Measurements from ENCODE around the gene CDK5RAP3. TPM values are rescaled to one million over a fixed set of nuclear protein-coding genes. Genes with fewer than 3 reads are reported as not detected.

Gene CDK5RAP3
- total and polyA plus RNA-seq, 2 of the 13 experiments (the other 11 are each of a cell fraction or from before 2014, with no cell fraction given) = 128 to 154 TPM

DNA sequence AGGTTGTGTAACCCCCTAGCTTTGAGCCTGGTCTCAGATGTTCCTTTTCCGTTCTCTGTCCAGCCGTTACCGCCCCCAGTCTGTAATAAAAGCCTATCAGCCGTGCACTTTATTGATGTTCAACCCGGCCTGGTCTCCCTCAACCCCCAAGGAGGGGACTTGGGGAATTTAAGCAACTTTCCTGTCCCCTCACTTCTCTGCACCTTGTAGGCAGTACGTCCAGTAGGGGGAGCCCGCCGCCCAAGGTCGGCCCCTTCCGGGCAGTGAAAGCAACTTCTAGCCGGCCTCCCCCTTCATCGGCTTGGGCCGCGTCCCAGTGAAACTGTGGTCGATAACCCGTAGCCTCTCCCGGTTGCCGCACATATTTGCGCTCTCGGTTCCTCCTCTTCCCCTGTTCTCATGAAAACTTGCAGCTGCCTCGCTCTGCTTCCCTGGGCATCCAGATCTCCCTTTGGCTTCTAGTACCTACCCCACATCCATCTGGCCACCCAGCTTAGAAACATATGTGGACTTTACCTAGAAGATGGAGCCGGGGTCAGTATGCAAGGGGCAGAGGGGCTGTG is 21.6 kb upstream of the CDK5RAP3 start (continued):
- 0 out of 2 replicates have a peak, but pooled peaks have one; percentile 10 for TF ChIP-seq ARID3A (IDR thresholded peaks at IDR 0.05; ENCODE audit: low read depth, low read length)
- no peak for TF ChIP-seq ZFP36L1 (CRISPR knock-in tag; IDR thresholded peaks at IDR 0.05)
- no peak for TF ChIP-seq ZNF280D (CRISPR knock-in tag; IDR thresholded peaks at IDR 0.05)
- TF ChIP-seq, protein P1, sequence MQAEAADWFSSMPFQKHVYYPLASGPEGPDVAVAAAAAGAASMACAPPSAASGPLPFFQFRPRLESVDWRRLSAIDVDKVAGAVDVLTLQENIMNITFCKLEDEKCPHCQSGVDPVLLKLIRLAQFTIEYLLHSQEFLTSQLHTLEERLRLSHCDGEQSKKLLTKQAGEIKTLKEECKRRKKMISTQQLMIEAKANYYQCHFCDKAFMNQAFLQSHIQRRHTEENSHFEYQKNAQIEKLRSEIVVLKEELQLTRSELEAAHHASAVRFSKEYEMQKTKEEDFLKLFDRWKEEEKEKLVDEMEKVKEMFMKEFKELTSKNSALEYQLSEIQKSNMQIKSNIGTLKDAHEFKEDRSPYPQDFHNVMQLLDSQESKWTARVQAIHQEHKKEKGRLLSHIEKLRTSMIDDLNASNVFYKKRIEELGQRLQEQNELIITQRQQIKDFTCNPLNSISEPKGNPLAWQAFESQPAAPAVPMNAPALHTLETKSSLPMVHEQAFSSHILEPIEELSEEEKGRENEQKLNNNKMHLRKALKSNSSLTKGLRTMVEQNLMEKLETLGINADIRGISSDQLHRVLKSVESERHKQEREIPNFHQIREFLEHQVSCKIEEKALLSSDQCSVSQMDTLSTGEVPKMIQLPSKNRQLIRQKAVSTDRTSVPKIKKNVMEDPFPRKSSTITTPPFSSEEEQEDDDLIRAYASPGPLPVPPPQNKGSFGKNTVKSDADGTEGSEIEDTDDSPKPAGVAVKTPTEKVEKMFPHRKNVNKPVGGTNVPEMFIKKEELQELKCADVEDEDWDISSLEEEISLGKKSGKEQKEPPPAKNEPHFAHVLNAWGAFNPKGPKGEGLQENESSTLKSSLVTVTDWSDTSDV (CRISPR knock-in tag; IDR thresholded peaks at IDR 0.05) = no peak
- TF ChIP-seq NAIF1 (CRISPR knock-in tag; IDR thresholded peaks at IDR 0.05; ENCODE audit: borderline replicate concordance) = 0 out of 2 replicates have a peak, but pooled peaks have one; percentile 0
- TF ChIP-seq THRA (CRISPR knock-in tag; IDR thresholded peaks at IDR 0.05; ENCODE audit: borderline replicate concordance) = peak; percentile 62
- peak; percentile 33; the same call in 1 of the 2 replicates for TF ChIP-seq ZNF598 (CRISPR knock-in tag; IDR thresholded peaks at IDR 0.05; ENCODE audit: borderline replicate concordance)
- TF ChIP-seq FOXJ3 (CRISPR knock-in tag; IDR thresholded peaks at IDR 0.05; ENCODE audit: borderline replicate concordance) = no peak
- TF ChIP-seq TAF1 (CRISPR knock-in tag; IDR thresholded peaks at IDR 0.05) = no peak
- TF ChIP-seq JUND (CRISPR knock-in tag; IDR thresholded peaks at IDR 0.05) = no peak
- TF ChIP-seq SKIL (CRISPR knock-in tag; IDR thresholded peaks at IDR 0.05; ENCODE audit: borderline replicate concordance) = no peak
- TF ChIP-seq ZNF333 (CRISPR knock-in tag; IDR thresholded peaks at IDR 0.05; ENCODE audit: borderline replicate concordance) = no peak
- TF ChIP-seq CHD4 (IDR thresholded peaks at IDR 0.05; ENCODE audit: borderline replicate concordance, low read length) = no peak
- peak; percentile 45; the same call in 1 of the 2 replicates for TF ChIP-seq SIN3A (IDR thresholded peaks at IDR 0.05; ENCODE audit: borderline replicate concordance, low read depth, low read length)
- TF ChIP-seq FOXA3 (CRISPR knock-in tag; IDR thresholded peaks at IDR 0.05) = 0 out of 2 replicates have a peak, but pooled peaks have one; percentile 22
- TF ChIP-seq GPN1 (CRISPR knock-in tag; IDR thresholded peaks at IDR 0.05; ENCODE audit: borderline replicate concordance) = no peak
